Suprapubic skin (tissue), 4 donors: ENCODE measurements around the gene FRMPD2. TPM values are rescaled to one million over a fixed set of nuclear protein-coding genes. Genes with fewer than 3 reads are reported as not detected.

Source experiments
- DNase-seq, 2 donors: peaks; one replicate each; pipeline ENCODE4 v3.0.0-alpha.2; 2019; ENCODE audit warnings: low spot score in 2 of 2
- H3K27ac ChIP-seq: fragments of 200-600 bp; sonication (generic); one replicate; pipeline ENCODE4 v1.5.1; 2019
- H3K27me3 ChIP-seq: fragments of 200-600 bp; sonication (generic); one replicate; pipeline ENCODE4 v1.5.1; 2019
- H3K36me3 ChIP-seq: fragments of 200-600 bp; sonication (generic); one replicate; pipeline ENCODE4 v1.5.1; 2019
- H3K4me1 ChIP-seq: fragments of 200-600 bp; sonication (generic); one replicate; pipeline ENCODE4 v1.5.1; 2019
- H3K4me3 ChIP-seq: fragments of 200-600 bp; sonication (generic); one replicate; pipeline ENCODE4 v1.5.1; 2019; ENCODE audit warnings: mild to moderate bottlenecking
- H3K9me3 ChIP-seq: fragments of 200-600 bp; sonication (generic); one replicate; pipeline ENCODE4 v1.5.1; 2019
- CTCF ChIP-seq, 2 donors: fragments of 200-600 bp in 1 of 2; fragments of 450-650 bp in 1 of 2; sonication (generic) in 1 of 2; IDR thresholded peaks; one replicate each; pipeline ENCODE4 v1.5.1; 2016 to 2019; ENCODE audit warnings: antibody characterized with exemption in 2 of 2, mild to moderate bottlenecking in 1 of 2, moderate library complexity in 1 of 2
- EP300 ChIP-seq: sonication (generic); formaldehyde crosslinking; IDR thresholded peaks from one replicate; pipeline ENCODE4 v1.6.1; 2017; ENCODE audit warnings: antibody characterized with exemption
- POLR2A ChIP-seq, 2 donors: fragments of 450-650 bp; IDR thresholded peaks; one replicate each; pipeline ENCODE4 v1.6.1; 2017; ENCODE audit warnings: antibody characterized with exemption in 2 of 2, mild to moderate bottlenecking in 2 of 2, moderate library complexity in 2 of 2
- POLR2AphosphoS5 ChIP-seq, 3 donors: sonication (generic); formaldehyde crosslinking; IDR thresholded peaks; one replicate each; pipeline ENCODE4 v1.6.1; 2017; ENCODE audit warnings: antibody characterized with exemption in 3 of 3
- WGBS: methylation state at CpG from one replicate; pipeline ENCODE4 v1.1.5; 2018; 5-methylcytosine and 5-hydroxymethylcytosine counted together
- total RNA-seq, 4 donors: library from RNA; depleted of rRNA; stranded (reverse); fragments of >200 nt; gene quantifications; one replicate each; pipeline ENCODE4 v1.1.0, GENCODE V29; 2016

FRMPD2 gene
- total RNA-seq, 4 donors from 2014 or later = 0.72 TPM; not detected in 3

- 88% methylated on average over 8 of the region's 8 CpGs for WGBS
- no peak for DNase-seq
- Histone ChIP-seq H3K27me3 (peaks cover 2% of the 10 kb centered on the region), H3K27ac (no peak overlapping the region), H3K4me1 (peaks cover 13% of the 10 kb centered on the region), H3K9me3 (no peaks in the 10 kb centered on the region), H3K4me3 (no peak overlapping the region), H3K36me3 (no peaks in the 10 kb centered on the region)
- TF ChIP-seq POLR2A (IDR thresholded peaks at IDR 0.05) (no peak), POLR2AphosphoS5 (IDR thresholded peaks at IDR 0.05) (no peak), EP300 (no peak), CTCF (IDR thresholded peaks at IDR 0.05) (no peak)
Measured at GRCh38 chr10:48302515-48303476, 28.3 kb upstream of the FRMPD2 start.

- DNase-seq = no peak
- TF ChIP-seq POLR2AphosphoS5 (IDR thresholded peaks at IDR 0.05) (no peak), POLR2A (IDR thresholded peaks at IDR 0.05) (no peak), CTCF (IDR thresholded peaks at IDR 0.05) (no peak)
- H3K36me3 ChIP-seq = no peaks in the 10 kb centered on the region
- H3K4me1 ChIP-seq = no peaks in the 10 kb centered on the region
- H3K4me3 ChIP-seq = no peak overlapping the region
- H3K27ac ChIP-seq = no peak overlapping the region
- no peaks in the 10 kb centered on the region for H3K9me3 ChIP-seq
- peaks cover 2% of the 10 kb centered on the region for H3K27me3 ChIP-seq
- WGBS = no CpG with 5 or more reads among the region's 2 CpGs
Measured at GRCh38 chr10:48300556-48300955, 26.1 kb upstream of the FRMPD2 start.

DNA sequence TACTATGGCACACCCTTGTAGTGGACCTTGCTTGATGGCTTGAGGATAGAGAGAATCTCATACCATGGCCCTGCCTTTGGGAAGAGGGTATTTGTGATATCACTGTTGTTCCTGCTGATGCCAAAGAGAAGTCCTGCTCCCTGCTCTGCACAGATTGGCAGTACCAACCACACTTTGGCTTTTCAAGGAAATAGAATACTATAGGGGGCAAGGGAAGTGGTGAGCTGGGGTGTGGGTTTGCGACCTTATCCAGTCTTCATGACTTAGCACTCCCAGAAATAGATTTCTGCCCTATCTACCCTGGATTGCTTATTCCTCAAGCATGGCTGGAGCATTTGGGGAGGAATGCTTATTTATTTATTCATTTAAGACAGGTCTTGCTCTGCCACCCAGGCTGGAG lies 25.2 kb upstream of the FRMPD2 start:
- no peak for DNase-seq
- Histone ChIP-seq H3K36me3 (no peaks in the 10 kb centered on the region), H3K4me1 (no peaks in the 10 kb centered on the region), H3K27me3 (peaks cover 2% of the 10 kb centered on the region), H3K9me3 (no peaks in the 10 kb centered on the region), H3K27ac (no peak overlapping the region), H3K4me3 (no peak overlapping the region)
- TF ChIP-seq EP300 = no peak
- TF ChIP-seq POLR2AphosphoS5 (IDR thresholded peaks at IDR 0.05) = no peak
- TF ChIP-seq CTCF (IDR thresholded peaks at IDR 0.05) = no peak
- no peak for TF ChIP-seq POLR2A (IDR thresholded peaks at IDR 0.05)
- 83% methylated on average over 1 of the region's 1 CpG for WGBS

DNA sequence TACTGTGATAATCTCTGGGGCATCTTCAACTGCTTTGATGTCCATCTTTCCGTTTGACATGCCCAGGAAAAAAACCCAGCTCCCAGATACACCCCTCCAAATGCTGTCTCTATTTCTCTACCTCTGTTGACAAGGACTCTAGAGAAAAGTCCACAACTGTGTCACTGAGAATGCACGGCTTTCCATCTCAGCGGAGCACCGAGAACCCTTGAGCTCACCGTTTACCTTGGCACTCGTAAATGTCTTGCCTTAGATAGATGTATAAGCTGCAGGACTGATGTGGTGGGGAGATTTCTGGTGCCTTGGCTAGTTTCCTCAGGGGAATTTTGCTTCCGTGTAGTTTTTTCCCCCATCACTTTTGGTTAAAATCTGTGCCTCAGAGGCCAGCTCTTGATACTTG lies 24.6 kb upstream of the FRMPD2 start:
- no peaks in the 10 kb centered on the region for H3K36me3 ChIP-seq
- peaks cover 2% of the 10 kb centered on the region for H3K27me3 ChIP-seq
- no peak for DNase-seq
- no peaks in the 10 kb centered on the region for H3K9me3 ChIP-seq
- 80% methylated on average over 7 of the region's 7 CpGs for WGBS
- no peak overlapping the region for H3K4me3 ChIP-seq
- H3K27ac ChIP-seq = no peak overlapping the region
- no peaks in the 10 kb centered on the region for H3K4me1 ChIP-seq
- TF ChIP-seq EP300 = no peak
- TF ChIP-seq POLR2A (IDR thresholded peaks at IDR 0.05) = no peak
- no peak for TF ChIP-seq POLR2AphosphoS5 (IDR thresholded peaks at IDR 0.05)
- TF ChIP-seq CTCF (IDR thresholded peaks at IDR 0.05) = no peak

DNA sequence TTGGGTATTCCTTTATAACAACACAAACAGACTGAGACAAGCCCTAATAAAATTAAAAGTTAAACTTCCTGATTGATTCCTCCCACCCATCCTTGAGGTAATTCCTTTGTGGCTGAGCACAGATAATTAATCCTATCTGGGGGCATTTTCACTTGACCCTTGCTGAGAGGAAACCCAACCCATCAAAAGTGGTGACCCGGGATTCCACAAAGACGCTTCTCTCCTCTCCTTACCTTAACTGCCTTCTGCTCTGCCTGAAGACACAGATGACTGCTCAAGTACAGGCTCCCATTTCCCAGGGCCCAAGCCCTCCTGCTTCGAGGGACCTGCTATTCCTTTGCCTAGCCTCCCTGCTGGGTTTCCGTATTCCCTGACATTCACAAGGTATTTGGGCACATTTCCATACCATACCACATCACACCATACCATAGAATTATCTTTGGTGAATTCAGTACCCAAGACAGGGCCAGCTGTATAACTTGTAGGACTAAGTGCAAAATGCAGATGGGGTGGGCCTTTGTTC lies 22.1 kb upstream of the FRMPD2 start:
- 81% methylated on average over 4 of the region's 4 CpGs for WGBS
- Histone ChIP-seq H3K9me3 (no peaks in the 10 kb centered on the region), H3K4me3 (no peak overlapping the region), H3K27me3 (peaks cover 2% of the 10 kb centered on the region), H3K4me1 (no peaks in the 10 kb centered on the region), H3K36me3 (no peaks in the 10 kb centered on the region), H3K27ac (no peak overlapping the region)
- TF ChIP-seq EP300 = no peak
- no peak for TF ChIP-seq POLR2A (IDR thresholded peaks at IDR 0.05)
- DNase-seq = no peak
